ENCODE data around the gene PSORS1C2. TPM values are rescaled to one million over a fixed set of nuclear protein-coding genes. Genes with fewer than 3 reads are reported as not detected.
A peak's percentile ranks its signal among the peaks of the same experiment; 100 is the strongest.

Gene PSORS1C2
- total and polyA plus RNA-seq, 12 donors: not detected

GRCh38 chr6:31113861-31114540, 24.9 kb downstream of the PSORS1C2 start:
- intact Hi-C loops (cut with DNase I): no loop called here
- ATAC-seq: peak in 3 of 8 donors; percentile 3 to 12 (median 5)

GRCh38 chr6:31112478-31112877, 26.4 kb downstream of the PSORS1C2 start, which contains the start of gene C6orf15:
Gene C6orf15, minus strand, starts transcription at chr6:31112575. Its CDS starts 20 bp downstream, at chr6:31112555.
- Histone ChIP-seq H3K36me3 (no peaks in the 10 kb centered on the region), H3K27ac (peak within 1 kb of the TSS in 2 of 10 donors; percentile 36 to 78), H3K4me3 (no peak within 1 kb of the TSS), H3K9me3 (no peaks in the 10 kb centered on the region), H3K27me3 (peaks cover 0 to 11% (median 0%) of the 10 kb centered on the region in 7 donors), H3K4me1 (peaks cover 6 to 47% (median 38%) of the 10 kb centered on the region in 9 donors)
- TF ChIP-seq CTCF (IDR thresholded peaks at IDR 0.05): no peak
- intact Hi-C loops (cut with DNase I): no loop called here
- 85 to 94% methylated on average over 5 of the region's 5 CpGs for WGBS, 2 donors
- DNase-seq: no peak
- ATAC-seq: no peak

More at GRCh38 chr6:31113861-31114540, 24.9 kb downstream of the PSORS1C2 start:
- peaks cover 6 to 53% (median 40%) of the 10 kb centered on the region in 9 donors for H3K4me1 ChIP-seq
- H3K36me3 ChIP-seq: no peaks in the 10 kb centered on the region
- TF ChIP-seq CTCF (IDR thresholded peaks at IDR 0.05): peak in 1 of 9 donors; percentile 11
- 68 to 69% methylated on average over 7 of the region's 7 CpGs for WGBS, 2 donors
- H3K27ac ChIP-seq: peak overlapping the region; percentile 29 to 80 (median 66)
- DNase-seq: no peak
- H3K9me3 ChIP-seq: no peaks in the 10 kb centered on the region
- H3K4me3 ChIP-seq: peak overlapping the region in 3 of 10 donors; percentile 21 to 32 (median 25)
- peaks cover 0 to 11% (median 0%) of the 10 kb centered on the region in 7 donors for H3K27me3 ChIP-seq

- no peak for TF ChIP-seq CTCF (IDR thresholded peaks at IDR 0.05)
- DNase-seq (no peak), ATAC-seq (no peak)
- intact Hi-C loops (cut with DNase I): no loop called here
- Histone ChIP-seq H3K4me1 (peaks cover 6 to 39% (median 31%) of the 10 kb centered on the region in 9 donors), H3K27me3 (peaks cover 0 to 11% (median 0%) of the 10 kb centered on the region in 7 donors), H3K9me3 (no peaks in the 10 kb centered on the region), H3K36me3 (no peaks in the 10 kb centered on the region), H3K4me3 (no peak overlapping the region), H3K27ac (no peak overlapping the region)
- WGBS, 2 donors: 86 to 90% methylated on average over 13 of the region's 13 CpGs
Observed at GRCh38 chr6:31111712-31112111, 27.2 kb downstream of the PSORS1C2 start.

GRCh38 chr6:31110825-31111582, 27.9 kb downstream of the PSORS1C2 start:
- Histone ChIP-seq H3K9me3 (no peaks in the 10 kb centered on the region), H3K4me3 (no peak overlapping the region), H3K27ac (no peak overlapping the region), H3K4me1 (peaks cover 6 to 32% (median 24%) of the 10 kb centered on the region in 9 donors), H3K27me3 (peaks cover 0 to 11% (median 0%) of the 10 kb centered on the region in 7 donors), H3K36me3 (no peaks in the 10 kb centered on the region)
- ATAC-seq: no peak
- no peak for TF ChIP-seq CTCF (IDR thresholded peaks at IDR 0.05)
- no peak for DNase-seq
- intact Hi-C loops (cut with DNase I): no loop called here
- 70 to 75% methylated on average over 11 of the region's 11 CpGs for WGBS, 2 donors
